NOMO-1 (cell line): ENCODE measurements around the gene B4GALNT2.
"Not testable (repeated sequence)": the region's sequence is repeated elsewhere in the genome, so short reads cannot be mapped to it uniquely, and the experiment has no call there.

ENCODE experiments used
- DNase-seq, 2 experiments: peaks; one replicate each; lab custom pipeline; 2025; ENCODE audit not compliant: unreplicated experiment in 2 of 2; lab: John Stamatoyannopoulos, UW

The B4GALNT2 gene

GRCh38 chr17:49117587-49118230 is 14.9 kb upstream of the B4GALNT2 start:
- no peak for DNase-seq

- no peak for DNase-seq
These were observed 12.4 kb upstream of the B4GALNT2 start for GRCh38 chr17:49120166-49120565.

- no peak for DNase-seq
These were observed 10.8 kb upstream of the B4GALNT2 start for GRCh38 chr17:49121696-49122292.

- no peak for DNase-seq
These were observed 10.0 kb upstream of the B4GALNT2 start for GRCh38 chr17:49122566-49122965.

- no peak for DNase-seq
These were observed 9.5 kb upstream of the B4GALNT2 start for GRCh38 chr17:49123061-49123460.

- no peak for DNase-seq
These were observed 7.1 kb upstream of the B4GALNT2 start for GRCh38 chr17:49125449-49125848.

GRCh38 chr17:49126183-49126859 is 6.2 kb upstream of the B4GALNT2 start:
- DNase-seq: not testable (repeated sequence)

GRCh38 chr17:49129359-49129950 is 3.1 kb upstream of the B4GALNT2 start:
- not testable (repeated sequence) for DNase-seq

GRCh38 chr17:49130891-49131290 is 1.7 kb upstream of the B4GALNT2 start:
- no peak for DNase-seq

- DNase-seq: no peak
These were observed 261 bp upstream of the B4GALNT2 start for GRCh38 chr17:49132317-49132698.

- no peak for DNase-seq
These were observed 3.8 kb downstream of the B4GALNT2 start for GRCh38 chr17:49136335-49136734.

- not testable (repeated sequence) for DNase-seq
These were observed 13.1 kb downstream of the B4GALNT2 start for GRCh38 chr17:49145654-49146053.

GRCh38 chr17:49146620-49147306 is 14.2 kb downstream of the B4GALNT2 start:
- no peak for DNase-seq

GRCh38 chr17:49148171-49148570 is 15.6 kb downstream of the B4GALNT2 start:
- no peak for DNase-seq

GRCh38 chr17:49151996-49152395 is 19.4 kb downstream of the B4GALNT2 start:
- DNase-seq: no peak

GRCh38 chr17:49156256-49156655 is 23.7 kb downstream of the B4GALNT2 start:
- DNase-seq: no peak

- DNase-seq: no peak
These were observed 25.2 kb downstream of the B4GALNT2 start for GRCh38 chr17:49157784-49158183.

- DNase-seq: no peak
These were observed 30.3 kb downstream of the B4GALNT2 start for GRCh38 chr17:49162866-49163265.

GRCh38 chr17:49165143-49165542 is 32.6 kb downstream of the B4GALNT2 start:
- no peak for DNase-seq

- no peak for DNase-seq
These were observed 36.1 kb downstream of the B4GALNT2 start for GRCh38 chr17:49168706-49169105.

GRCh38 chr17:49170216-49170615 is 37.6 kb downstream of the B4GALNT2 start:
- DNase-seq: no peak
